C4-2B (cell line): ENCODE data around the gene HACD2.
"Not testable (repeated sequence)": the region's sequence is repeated elsewhere in the genome, so short reads cannot be mapped to it uniquely, and the experiment has no call there.

Experiments used
- H3K27ac ChIP-seq: fragments of 450-650 bp; 2 replicates; pipeline ENCODE4 v1.5.1; 2017
- ZFX ChIP-seq: fragments of 450-650 bp; IDR thresholded peaks from 2 replicates; pipeline ENCODE4 v1.6.1; 2017
- TF ChIP-seq, protein P1 (sequence below): fragments of 450-650 bp; conservative IDR thresholded peaks from 2 replicates; pipeline ENCODE4 v1.5.1; 2017; ENCODE audit warnings: mild to moderate bottlenecking

HACD2 gene

DNA sequence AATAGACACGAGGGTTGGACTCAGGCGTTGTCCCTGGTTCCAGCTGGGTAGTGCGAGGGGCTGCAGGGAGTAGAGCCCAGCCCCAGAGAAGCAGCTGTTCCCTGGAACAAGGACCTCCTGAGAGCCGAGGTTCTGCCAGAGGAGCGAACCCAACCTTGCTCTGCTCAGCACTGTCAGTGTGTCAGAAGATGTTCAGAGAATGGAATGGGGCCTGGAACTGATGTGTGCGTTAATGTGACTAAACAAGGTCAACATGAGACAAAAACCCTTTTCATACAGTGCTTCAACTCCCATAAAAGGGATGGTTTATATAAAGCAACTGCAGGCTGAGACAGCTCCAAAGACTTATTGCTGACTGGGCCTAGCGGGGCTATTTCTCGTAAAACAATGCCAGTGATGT, 35.5 kb upstream of the HACD2 start:
- TF ChIP-seq, protein P1, sequence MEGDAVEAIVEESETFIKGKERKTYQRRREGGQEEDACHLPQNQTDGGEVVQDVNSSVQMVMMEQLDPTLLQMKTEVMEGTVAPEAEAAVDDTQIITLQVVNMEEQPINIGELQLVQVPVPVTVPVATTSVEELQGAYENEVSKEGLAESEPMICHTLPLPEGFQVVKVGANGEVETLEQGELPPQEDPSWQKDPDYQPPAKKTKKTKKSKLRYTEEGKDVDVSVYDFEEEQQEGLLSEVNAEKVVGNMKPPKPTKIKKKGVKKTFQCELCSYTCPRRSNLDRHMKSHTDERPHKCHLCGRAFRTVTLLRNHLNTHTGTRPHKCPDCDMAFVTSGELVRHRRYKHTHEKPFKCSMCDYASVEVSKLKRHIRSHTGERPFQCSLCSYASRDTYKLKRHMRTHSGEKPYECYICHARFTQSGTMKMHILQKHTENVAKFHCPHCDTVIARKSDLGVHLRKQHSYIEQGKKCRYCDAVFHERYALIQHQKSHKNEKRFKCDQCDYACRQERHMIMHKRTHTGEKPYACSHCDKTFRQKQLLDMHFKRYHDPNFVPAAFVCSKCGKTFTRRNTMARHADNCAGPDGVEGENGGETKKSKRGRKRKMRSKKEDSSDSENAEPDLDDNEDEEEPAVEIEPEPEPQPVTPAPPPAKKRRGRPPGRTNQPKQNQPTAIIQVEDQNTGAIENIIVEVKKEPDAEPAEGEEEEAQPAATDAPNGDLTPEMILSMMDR = no peak
- TF ChIP-seq ZFX = no peak
- H3K27ac ChIP-seq = no peak overlapping the region

DNA sequence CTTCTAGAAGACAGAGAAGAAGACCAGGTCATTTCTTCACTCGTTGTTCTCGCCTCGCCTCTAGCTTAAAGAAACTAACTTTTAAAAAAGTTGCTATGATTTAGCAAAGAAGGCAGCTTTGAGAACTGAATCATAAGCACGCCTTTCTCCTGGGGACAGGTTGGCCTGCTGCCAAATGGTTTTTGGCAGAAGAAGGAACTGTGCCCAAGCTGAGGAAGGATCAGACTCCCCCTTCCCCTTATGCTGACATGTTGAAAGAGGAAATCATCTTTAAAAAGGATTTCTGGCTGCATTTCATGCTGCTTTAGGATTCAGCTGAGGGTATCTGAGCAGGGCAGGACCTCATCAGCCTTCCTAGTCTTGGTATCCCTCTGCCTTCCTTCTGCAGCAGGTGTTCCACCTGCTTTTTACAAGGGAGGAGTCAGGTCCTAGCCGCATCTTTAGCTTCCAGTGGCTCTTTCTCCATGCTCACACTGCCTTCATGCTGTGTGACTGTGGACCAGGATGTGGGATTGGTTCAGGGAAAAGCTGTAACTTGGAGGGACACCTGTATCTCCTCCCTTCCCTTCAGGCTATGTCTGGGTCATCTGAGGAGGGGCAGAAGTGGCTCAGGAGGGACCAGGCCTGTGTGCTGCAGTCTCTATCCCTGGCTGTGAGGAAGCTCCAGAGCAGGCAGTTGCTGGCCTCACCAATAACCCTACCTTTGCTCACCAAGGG, 34.1 kb upstream of the HACD2 start:
- TF ChIP-seq, protein P1 = no peak
- no peak for TF ChIP-seq ZFX
- H3K27ac ChIP-seq = peak overlapping the region; percentile 0; the same call in 1 of the 2 replicates

DNA sequence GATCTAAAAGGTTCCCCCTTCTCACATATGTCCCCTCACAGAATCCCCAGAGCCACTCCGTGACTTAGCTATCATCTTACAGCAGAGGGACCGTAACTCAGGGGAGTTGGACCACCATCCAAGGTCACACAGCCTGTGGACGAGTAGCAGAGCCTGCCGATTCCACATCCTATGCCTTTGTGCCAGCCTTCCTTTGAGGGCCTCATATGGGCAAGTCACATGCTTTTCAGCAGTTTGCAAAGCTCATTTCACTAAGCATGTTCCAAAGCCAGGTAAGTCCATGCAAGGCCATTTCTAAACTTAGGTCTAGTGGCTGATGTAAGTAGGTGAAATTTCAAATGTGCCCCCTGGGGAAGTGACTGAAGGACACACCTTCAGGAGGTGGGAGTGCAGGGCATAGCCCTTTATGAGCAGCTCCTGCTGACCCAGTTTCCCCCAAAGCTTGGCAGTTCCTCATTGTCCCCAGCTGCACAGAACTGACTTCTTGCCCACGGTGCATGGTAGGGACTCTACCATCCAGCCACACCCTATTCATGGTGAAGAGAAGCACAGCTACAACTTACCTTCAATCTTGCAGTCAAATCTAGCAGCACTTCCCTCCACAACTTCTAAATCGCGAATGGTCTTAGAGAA, 33.3 kb upstream of the HACD2 start:
- H3K27ac ChIP-seq = peak overlapping the region; percentile 0; the same call in 1 of the 2 replicates
- no peak for TF ChIP-seq ZFX
- TF ChIP-seq, protein P1 = no peak

DNA sequence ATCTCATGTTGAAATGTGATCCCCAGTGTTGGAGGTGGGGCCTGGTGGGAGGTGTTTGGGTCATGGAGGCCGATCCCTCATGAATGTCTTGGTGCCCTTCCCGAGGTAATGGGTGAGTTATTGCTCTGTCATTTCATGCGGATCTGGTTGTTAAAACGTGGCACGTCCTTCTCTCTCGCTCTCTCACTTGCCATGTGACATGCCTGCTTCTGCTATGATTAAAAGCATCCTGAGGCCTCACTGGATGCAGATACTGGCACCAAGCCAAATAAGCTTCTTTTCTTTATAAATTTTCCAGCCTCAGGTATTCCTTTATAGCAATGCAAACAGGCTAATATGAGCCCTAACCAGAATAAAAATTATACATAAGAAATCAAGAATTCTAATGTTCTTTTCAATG, 31.7 kb upstream of the HACD2 start:
- H3K27ac ChIP-seq = no peak overlapping the region
- TF ChIP-seq ZFX = no peak
- TF ChIP-seq, protein P1 = no peak

DNA sequence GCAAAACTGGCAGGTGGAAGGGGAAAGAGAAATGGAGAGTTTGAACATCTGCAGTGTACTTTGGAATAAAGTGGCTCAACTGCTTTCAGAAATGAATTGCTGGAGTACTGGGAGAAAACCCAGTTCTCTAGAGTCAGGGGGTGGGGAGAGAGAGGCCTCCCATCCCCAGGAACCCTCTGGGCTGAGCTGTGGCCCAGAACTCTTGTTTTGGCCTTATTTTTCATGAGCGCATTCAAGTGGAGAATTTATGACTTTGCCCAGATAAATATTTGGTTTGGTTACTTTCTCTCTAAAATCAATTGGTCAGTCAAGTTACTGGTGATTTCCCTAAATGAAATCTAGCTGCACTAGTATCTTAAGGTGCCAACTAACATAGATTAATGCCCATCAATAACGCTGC, 28.7 kb upstream of the HACD2 start:
- H3K27ac ChIP-seq = no peak overlapping the region; the same call in 1 of the 2 replicates
- TF ChIP-seq ZFX = no peak
- TF ChIP-seq, protein P1 = no peak

DNA sequence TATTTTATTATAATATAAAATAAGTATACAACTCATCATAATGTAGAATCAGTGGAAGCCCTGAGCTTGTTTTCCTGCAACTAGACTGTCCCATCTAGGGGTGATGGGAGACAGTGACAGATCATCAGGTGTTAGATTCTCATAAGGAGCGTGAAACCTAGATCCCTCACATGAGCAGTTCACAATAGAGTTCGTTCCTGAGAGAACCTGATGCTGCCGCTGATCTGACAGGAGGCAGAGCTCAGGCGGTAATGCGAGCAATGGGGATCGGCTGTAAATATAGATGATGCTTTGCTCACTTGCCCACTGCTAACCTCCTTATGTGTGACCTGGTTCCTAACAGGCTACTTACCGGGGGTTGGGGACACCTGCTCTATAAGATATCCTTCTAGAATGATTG, 26.8 kb upstream of the HACD2 start:
- not testable (repeated sequence) for H3K27ac ChIP-seq

DNA sequence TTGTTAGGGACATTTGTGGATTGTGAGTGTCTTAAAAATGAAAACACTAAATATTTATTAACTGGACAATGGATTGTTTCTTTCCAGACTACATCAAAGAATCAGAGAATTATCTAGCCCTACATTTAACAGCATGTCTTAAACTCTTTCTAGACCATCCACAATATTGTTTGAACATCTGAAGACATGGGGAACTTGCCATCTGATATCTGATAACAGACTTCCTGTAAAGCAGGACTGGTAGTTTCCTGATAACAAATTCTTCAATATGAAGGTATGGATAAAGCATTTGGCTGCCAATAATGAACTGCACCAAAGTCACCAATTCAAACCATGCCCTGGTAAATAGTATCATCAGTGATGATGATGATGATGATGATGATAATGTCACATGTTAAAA, 26.2 kb upstream of the HACD2 start:
- no peak overlapping the region for H3K27ac ChIP-seq
- no peak for TF ChIP-seq ZFX
- TF ChIP-seq, protein P1 = no peak
